GM19455 (cell line): Measurements from ENCODE around the gene DNAAF5.
"Not testable (repeated sequence)": the region's sequence is repeated elsewhere in the genome, so short reads cannot be mapped to it uniquely, and the experiment has no call there.

ENCODE experiments used
- ATAC-seq: cut with Tn5 transposase; IDR thresholded peaks from one replicate; pipeline ENCODE4 v1.9.1; 2021; ENCODE audit not compliant: unreplicated experiment

The DNAAF5 gene

GRCh38 chr7:780516-780915, 54.0 kb downstream of the DNAAF5 start:
- ATAC-seq, result no peak

- ATAC-seq, result no peak
These were observed 54.8 kb downstream of the DNAAF5 start for GRCh38 chr7:781186-781849.

- ATAC-seq, result no peak
These were observed 55.5 kb downstream of the DNAAF5 start for GRCh38 chr7:781936-782529.

- ATAC-seq, result no peak
These were observed 56.4 kb downstream of the DNAAF5 start for GRCh38 chr7:782718-783449.

GRCh38 chr7:783556-784490, 57.3 kb downstream of the DNAAF5 start:
- no peak for ATAC-seq

GRCh38 chr7:784971-785370, 58.5 kb downstream of the DNAAF5 start:
- no peak for ATAC-seq

GRCh38 chr7:785416-785815, 58.9 kb downstream of the DNAAF5 start:
- ATAC-seq, result no peak

GRCh38 chr7:786472-787255, 60.2 kb downstream of the DNAAF5 start:
- no peak for ATAC-seq

GRCh38 chr7:787332-788240, 61.1 kb downstream of the DNAAF5 start:
- no peak for ATAC-seq

- no peak for ATAC-seq
These were observed 65.0 kb downstream of the DNAAF5 start for GRCh38 chr7:791519-791918.

- ATAC-seq, result no peak
These were observed 67.7 kb downstream of the DNAAF5 start for GRCh38 chr7:794207-794606.

GRCh38 chr7:794671-795329, 68.3 kb downstream of the DNAAF5 start:
- ATAC-seq, result no peak

GRCh38 chr7:796434-797169, 70.1 kb downstream of the DNAAF5 start:
- ATAC-seq, result not testable (repeated sequence)

- ATAC-seq, result no peak
These were observed 72.5 kb downstream of the DNAAF5 start for GRCh38 chr7:798921-799470.

GRCh38 chr7:800692-801091, 74.2 kb downstream of the DNAAF5 start:
- ATAC-seq, result no peak

- not testable (repeated sequence) for ATAC-seq
These were observed 74.9 kb downstream of the DNAAF5 start for GRCh38 chr7:801351-801750.

- ATAC-seq, result no peak
These were observed 75.5 kb downstream of the DNAAF5 start for GRCh38 chr7:801940-802381.
